Thymus (tissue), 11 donors: Measurements from ENCODE around the gene C8B. TPM values are rescaled to one million over a fixed set of nuclear protein-coding genes. Genes with fewer than 3 reads are reported as not detected.
A peak's percentile ranks its signal among the peaks of the same experiment; 100 is the strongest.

Source experiments
- DNase-seq, 9 donors: peaks; one replicate each; pipeline ENCODE4 v3.0.0-alpha.2; 2013; ENCODE audit warnings: low spot score in 9 of 9, low read depth in 6 of 9, missing footprints in 1 of 9
- H3K27ac ChIP-seq, 2 donors: one replicate each; pipeline ENCODE4 v1.5.1; 2013; ENCODE audit warnings: control low read depth in 1 of 2, low read depth in 1 of 2, low read length in 1 of 2, mild to moderate bottlenecking in 1 of 2, moderate library complexity in 1 of 2
- H3K27me3 ChIP-seq, 2 donors: one replicate each; pipeline ENCODE4 v1.5.1; 2013; ENCODE audit warnings: low read length in 1 of 2; ENCODE audit not compliant: control insufficient read depth in 2 of 2, insufficient read depth in 1 of 2
- H3K36me3 ChIP-seq, 2 donors: one replicate each; pipeline ENCODE4 v1.5.1; 2013; ENCODE audit warnings: low read length in 1 of 2, mild to moderate bottlenecking in 1 of 2, moderate library complexity in 1 of 2; ENCODE audit not compliant: control insufficient read depth in 2 of 2, insufficient read depth in 2 of 2
- H3K4me1 ChIP-seq, 2 donors: one replicate each; pipeline ENCODE4 v1.5.1; 2013; ENCODE audit warnings: low read length in 2 of 2; ENCODE audit not compliant: control insufficient read depth in 2 of 2, insufficient read depth in 2 of 2
- H3K4me3 ChIP-seq, 2 donors: one replicate each; pipeline ENCODE4 v1.5.1; 2013; ENCODE audit warnings: low read length in 2 of 2, control low read depth in 1 of 2, mild to moderate bottlenecking in 1 of 2
- H3K9me3 ChIP-seq, 2 donors: one replicate each; pipeline ENCODE4 v1.5.1; 2013; ENCODE audit warnings: low read length in 1 of 2, mild to moderate bottlenecking in 1 of 2; ENCODE audit not compliant: control insufficient read depth in 2 of 2, insufficient read depth in 1 of 2
- WGBS: extraction: QIAGEN DNeasy Blood & Tissue Kit; methylation state at CpG from one replicate; pipeline ENCODE4 v1.1.7; 2013; 5-methylcytosine and 5-hydroxymethylcytosine counted together
- polyA plus RNA-seq: library from polyadenylated mRNA; stranded (reverse); fragments of 200-250 nt; gene quantifications from one replicate; pipeline ENCODE4 v1.2.3, GENCODE V29; 2013
- total RNA-seq: library from RNA; stranded (reverse); fragments of 120-200 nt; gene quantifications from one replicate; pipeline ENCODE4 v1.2.4, GENCODE V29; 2013
- donor health status: healthy.

C8B gene
- total and polyA plus RNA-seq, 2 donors: 0.05 TPM; not detected in 1

DNA sequence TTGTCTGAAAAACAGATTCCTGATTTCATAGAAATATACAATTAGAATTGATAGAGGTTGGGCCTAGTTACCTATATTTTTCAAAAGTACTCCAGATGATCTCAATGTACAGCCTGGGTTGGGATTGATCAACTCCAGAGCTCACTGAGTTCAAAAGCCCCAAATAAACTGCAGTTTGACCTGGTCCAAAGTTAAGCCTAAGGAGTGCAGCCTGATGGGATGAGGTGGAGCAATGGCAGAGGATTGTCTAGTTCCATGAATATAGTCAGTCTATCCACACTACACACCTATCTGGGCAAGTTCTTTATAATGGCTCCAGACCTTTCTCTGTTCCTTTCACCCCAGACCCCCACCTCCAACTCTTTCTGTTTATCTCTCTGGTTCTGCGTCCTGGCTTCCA is 62.0 kb downstream of the C8B start:
- 100% methylated on average over 1 of the region's 1 CpG for WGBS
- no peaks in the 10 kb centered on the region for H3K36me3 ChIP-seq

DNA sequence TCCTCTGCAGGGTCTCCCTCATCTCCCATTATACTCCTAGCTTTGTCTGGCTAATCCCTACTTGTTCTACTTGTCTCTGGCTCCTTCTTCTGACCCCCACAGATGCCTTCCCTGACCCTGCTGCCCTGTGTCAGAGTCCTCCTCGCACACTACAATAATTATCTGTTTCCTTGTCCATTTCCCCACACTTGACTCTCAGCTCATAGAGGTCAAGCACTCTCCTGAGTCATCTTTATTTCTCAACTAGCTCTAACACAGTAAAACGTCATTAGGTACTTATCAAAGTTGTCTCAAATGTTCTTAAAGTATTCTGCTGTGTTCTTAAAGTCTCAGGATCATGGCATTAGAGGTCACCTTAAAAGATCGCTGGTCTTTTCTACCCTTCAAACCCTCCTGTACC is 64.1 kb downstream of the C8B start:
- WGBS: 81% methylated on average over 3 of the region's 3 CpGs
- Histone ChIP-seq H3K36me3 (no peaks in the 10 kb centered on the region), H3K4me1 (no peaks in the 10 kb centered on the region), H3K9me3 (no peaks in the 10 kb centered on the region), H3K4me3 (no peak overlapping the region), H3K27ac (no peak overlapping the region), H3K27me3 (no peaks in the 10 kb centered on the region)
- no peak for DNase-seq

More for the DNA sequence above, 62.0 kb downstream of the C8B start:
- Histone ChIP-seq H3K27me3 (no peaks in the 10 kb centered on the region), H3K4me1 (no peaks in the 10 kb centered on the region), H3K9me3 (no peaks in the 10 kb centered on the region), H3K27ac (no peak overlapping the region), H3K4me3 (no peak overlapping the region)
- DNase-seq: no peak

DNA sequence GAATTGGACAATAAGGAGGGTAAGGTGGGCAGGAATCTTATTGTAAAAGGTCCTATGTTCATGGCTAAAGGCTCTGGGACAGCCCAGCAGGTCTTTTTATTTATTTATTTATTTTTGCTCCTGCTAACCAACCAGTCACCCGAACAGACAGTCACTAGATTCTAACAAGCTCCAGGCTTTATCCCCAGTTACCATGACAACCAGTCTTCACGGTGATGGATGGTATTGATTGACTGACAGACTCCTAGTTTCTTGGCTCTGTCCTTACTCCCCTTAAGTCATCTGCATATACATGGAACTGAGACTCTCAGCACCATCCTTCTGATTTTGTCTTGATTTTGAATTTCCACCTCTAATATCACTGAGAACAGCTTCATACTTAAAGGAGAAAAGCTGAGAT is 66.9 kb downstream of the C8B start:
- Histone ChIP-seq H3K9me3 (no peaks in the 10 kb centered on the region), H3K4me1 (no peaks in the 10 kb centered on the region), H3K27ac (no peak overlapping the region), H3K4me3 (no peak overlapping the region), H3K36me3 (no peaks in the 10 kb centered on the region), H3K27me3 (no peaks in the 10 kb centered on the region)
- DNase-seq: no peak
- WGBS: 73% methylated on average over 2 of the region's 2 CpGs

DNA sequence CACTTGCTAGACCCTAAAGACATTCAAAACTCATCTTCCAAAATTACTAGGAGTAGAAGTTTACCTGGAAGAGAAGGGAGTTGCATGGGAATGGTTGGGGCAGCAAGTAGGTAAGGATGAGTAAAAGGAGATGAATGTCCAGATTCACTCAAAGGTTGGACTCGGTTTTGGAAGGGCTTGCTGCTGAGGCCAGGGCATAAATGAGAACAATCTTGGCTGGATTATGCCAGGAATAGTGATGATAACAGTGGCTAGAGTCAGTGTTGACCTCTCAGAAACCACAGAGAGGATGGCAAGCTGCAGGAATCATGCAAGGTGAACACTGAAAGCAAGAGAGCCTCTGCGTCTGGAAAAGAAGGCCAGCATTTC is 67.8 kb downstream of the C8B start:
- Histone ChIP-seq H3K4me1 (no peaks in the 10 kb centered on the region), H3K4me3 (no peak overlapping the region), H3K36me3 (no peaks in the 10 kb centered on the region), H3K9me3 (no peaks in the 10 kb centered on the region), H3K27ac (no peak overlapping the region), H3K27me3 (no peaks in the 10 kb centered on the region)
- 84% methylated on average over 2 of the region's 2 CpGs for WGBS
- DNase-seq: no peak

DNA sequence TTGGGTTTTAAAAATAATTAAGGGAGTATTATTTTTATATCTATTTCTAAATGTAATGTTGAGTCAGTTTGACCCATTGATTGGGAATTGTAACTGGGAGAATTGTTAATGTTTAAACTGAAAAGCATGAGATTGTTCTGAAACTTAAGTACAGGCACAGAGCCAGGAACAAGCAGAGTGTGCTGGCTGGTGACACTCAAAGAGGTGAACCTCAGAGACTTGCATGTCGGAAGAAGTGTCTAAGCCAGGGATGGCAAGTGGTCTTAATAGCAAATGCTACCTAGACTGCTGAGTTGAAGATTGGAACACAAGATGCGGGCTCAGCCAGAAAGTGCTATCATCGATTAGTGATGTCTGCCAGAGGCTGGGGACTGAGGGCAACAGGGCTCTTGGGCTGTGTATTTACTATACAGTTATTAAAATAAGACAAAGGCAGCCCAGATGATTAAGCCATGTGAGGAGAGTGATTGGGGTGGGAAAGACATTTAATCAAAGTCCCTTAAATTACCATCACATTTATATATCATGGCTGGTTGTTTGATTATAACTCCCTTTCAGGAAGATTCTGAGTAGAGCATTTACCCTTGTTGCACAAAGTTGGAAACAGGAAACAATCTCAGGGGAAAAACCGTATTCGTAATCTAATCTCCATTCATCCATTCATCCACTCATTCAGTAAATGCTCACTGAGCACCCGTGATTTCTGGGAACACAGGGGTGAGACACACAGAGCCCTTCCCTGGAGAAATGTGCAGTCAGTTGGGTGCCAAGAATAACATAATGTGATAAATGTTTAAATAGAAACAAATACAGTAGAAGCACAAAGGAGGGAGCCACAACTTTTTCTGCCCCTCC is 68.4 kb downstream of the C8B start:
- no peak overlapping the region for H3K27ac ChIP-seq
- peak in 1 of 9 donors; percentile 4 for DNase-seq
- H3K27me3 ChIP-seq: no peaks in the 10 kb centered on the region
- no peaks in the 10 kb centered on the region for H3K36me3 ChIP-seq
- WGBS: 83% methylated on average over 6 of the region's 6 CpGs
- H3K4me3 ChIP-seq: no peak overlapping the region
- H3K9me3 ChIP-seq: no peaks in the 10 kb centered on the region
- H3K4me1 ChIP-seq: no peaks in the 10 kb centered on the region

DNA sequence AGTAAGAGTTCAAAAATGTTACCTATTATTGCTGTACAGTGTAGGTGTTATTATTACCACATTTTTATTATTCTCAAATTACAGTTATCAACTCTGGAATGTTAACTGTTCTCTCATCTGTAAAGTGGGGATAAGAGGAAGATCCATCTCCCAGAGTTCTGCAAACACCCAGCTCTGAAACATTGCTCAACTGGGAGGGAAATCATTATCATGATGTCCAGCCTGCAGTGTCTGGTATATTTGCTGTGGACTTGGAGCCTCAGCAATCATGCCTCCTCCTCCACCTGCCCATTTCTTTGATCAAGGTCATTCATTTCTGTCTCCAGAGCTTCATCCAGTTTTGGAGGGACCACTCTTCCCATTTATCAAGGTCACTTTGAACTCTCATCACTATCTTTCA is 71.8 kb downstream of the C8B start:
- H3K36me3 ChIP-seq: no peaks in the 10 kb centered on the region
- DNase-seq: no peak
- no peak overlapping the region for H3K27ac ChIP-seq
- H3K27me3 ChIP-seq: no peaks in the 10 kb centered on the region
- H3K9me3 ChIP-seq: no peaks in the 10 kb centered on the region
- no peaks in the 10 kb centered on the region for H3K4me1 ChIP-seq
- no peak overlapping the region for H3K4me3 ChIP-seq

DNA sequence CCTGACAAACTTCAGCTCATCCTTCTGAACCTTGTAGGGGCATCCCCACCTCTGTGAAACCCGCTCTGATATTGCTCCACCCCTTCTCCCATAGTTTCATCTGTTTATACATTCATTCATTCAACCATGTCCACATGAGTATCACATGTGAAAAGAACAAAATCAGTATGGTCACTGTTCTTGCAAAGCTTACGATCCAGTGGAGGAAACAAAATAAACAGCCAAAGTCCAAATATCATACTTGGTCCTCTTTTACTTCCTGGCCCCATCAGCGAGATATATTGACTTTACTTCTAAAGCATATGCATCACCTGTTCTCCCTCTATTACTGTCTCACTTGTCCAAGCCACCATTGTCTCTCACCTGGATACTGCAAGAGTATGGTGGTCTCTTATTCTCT is 75.6 kb downstream of the C8B start:
- no peak overlapping the region for H3K27ac ChIP-seq
- H3K9me3 ChIP-seq: no peaks in the 10 kb centered on the region
- H3K4me3 ChIP-seq: no peak overlapping the region
- no peaks in the 10 kb centered on the region for H3K36me3 ChIP-seq
- no peak for DNase-seq
- H3K27me3 ChIP-seq: no peaks in the 10 kb centered on the region
- H3K4me1 ChIP-seq: no peaks in the 10 kb centered on the region
- 90% methylated on average over 3 of the region's 3 CpGs for WGBS

DNA sequence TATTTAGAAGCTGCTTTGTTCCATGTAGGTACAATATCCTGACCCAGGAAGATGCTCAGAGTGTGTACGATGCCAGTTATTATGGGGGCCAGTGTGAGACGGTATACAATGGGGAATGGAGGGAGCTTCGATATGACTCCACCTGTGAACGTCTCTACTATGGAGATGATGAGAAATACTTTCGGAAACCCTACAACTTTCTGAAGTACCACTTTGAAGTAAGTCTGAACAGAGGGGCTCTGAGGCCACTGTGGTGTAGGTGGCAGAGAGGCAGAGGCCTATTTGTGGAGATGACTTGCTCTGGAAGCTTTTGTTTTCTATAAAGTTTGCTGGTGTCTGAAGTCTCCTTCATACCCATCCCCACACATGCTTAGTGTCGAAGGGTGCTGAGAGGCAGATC is 84.4 kb downstream of the C8B start:
- H3K4me3 ChIP-seq: no peak overlapping the region
- no peaks in the 10 kb centered on the region for H3K36me3 ChIP-seq
- H3K27me3 ChIP-seq: no peaks in the 10 kb centered on the region
- no peak for DNase-seq
- WGBS: 67% methylated on average over 6 of the region's 6 CpGs
- H3K27ac ChIP-seq: no peak overlapping the region
- no peaks in the 10 kb centered on the region for H3K4me1 ChIP-seq
- H3K9me3 ChIP-seq: no peaks in the 10 kb centered on the region

DNA sequence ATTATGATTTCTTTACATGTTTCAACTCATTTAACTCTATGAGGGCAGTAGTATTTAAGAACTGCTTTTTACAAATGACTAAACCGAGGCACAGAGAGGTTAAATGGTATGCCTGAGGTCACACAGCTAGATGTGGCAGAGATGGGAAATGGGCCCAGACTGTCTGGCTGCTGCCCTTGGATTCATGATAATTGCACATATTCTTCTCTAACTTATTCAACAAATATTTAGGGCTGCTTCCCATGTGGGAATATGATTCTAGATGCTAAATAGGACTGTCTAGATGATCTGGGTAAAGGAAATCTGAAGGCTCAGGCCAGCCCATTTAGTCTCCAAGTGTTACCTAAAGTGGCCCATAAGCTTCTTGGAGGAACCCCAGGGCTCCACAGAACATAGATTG is 85.0 kb downstream of the C8B start:
- no peak for DNase-seq
- Histone ChIP-seq H3K4me1 (no peaks in the 10 kb centered on the region), H3K4me3 (no peak overlapping the region), H3K36me3 (no peaks in the 10 kb centered on the region), H3K9me3 (no peaks in the 10 kb centered on the region), H3K27ac (no peak overlapping the region), H3K27me3 (no peaks in the 10 kb centered on the region)
- 89% methylated on average over 1 of the region's 1 CpG for WGBS
